Cardiac septum (tissue), 1 donor: Measurements from ENCODE around the gene RAB11FIP3. TPM values are rescaled to one million over a fixed set of nuclear protein-coding genes. Genes with fewer than 3 reads are reported as not detected.
"Not testable (repeated sequence)": the region's sequence is repeated elsewhere in the genome, so short reads cannot be mapped to it uniquely, and the experiment has no call there.

Source experiments
- DNase-seq: peaks from one replicate; pipeline ENCODE4 v3.0.0-alpha.2; 2020; ENCODE audit warnings: low spot score
- intact Hi-C: fragments of 100-400 bp; cut with DNase I; formaldehyde crosslinking; loops from one replicate; pipeline ENCODE4 v1.14.0; 2022
- long read RNA-seq: library from polyadenylated mRNA; unstranded; transcript quantifications from one replicate; pipeline ENCODE4 v2.0.0, GENCODE V29; 2021
- total RNA-seq: library from RNA; stranded (reverse); fragmentation: NEBNext Ultra II Directional; extraction: Animal tissue kit (Norgen Biotek cat#: 25700); gene quantifications from one replicate; pipeline ENCODE4 v1.2.1, GENCODE V29; 2021
- donor health status: DM: no; HTN: no; CAD: no.

The RAB11FIP3 gene, protein sequence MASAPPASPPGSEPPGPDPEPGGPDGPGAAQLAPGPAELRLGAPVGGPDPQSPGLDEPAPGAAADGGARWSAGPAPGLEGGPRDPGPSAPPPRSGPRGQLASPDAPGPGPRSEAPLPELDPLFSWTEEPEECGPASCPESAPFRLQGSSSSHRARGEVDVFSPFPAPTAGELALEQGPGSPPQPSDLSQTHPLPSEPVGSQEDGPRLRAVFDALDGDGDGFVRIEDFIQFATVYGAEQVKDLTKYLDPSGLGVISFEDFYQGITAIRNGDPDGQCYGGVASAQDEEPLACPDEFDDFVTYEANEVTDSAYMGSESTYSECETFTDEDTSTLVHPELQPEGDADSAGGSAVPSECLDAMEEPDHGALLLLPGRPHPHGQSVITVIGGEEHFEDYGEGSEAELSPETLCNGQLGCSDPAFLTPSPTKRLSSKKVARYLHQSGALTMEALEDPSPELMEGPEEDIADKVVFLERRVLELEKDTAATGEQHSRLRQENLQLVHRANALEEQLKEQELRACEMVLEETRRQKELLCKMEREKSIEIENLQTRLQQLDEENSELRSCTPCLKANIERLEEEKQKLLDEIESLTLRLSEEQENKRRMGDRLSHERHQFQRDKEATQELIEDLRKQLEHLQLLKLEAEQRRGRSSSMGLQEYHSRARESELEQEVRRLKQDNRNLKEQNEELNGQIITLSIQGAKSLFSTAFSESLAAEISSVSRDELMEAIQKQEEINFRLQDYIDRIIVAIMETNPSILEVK
- 52.2 TPM for total RNA-seq
- long read RNA-seq, full-length matches to known transcripts, result 44 of 116 reads
- long read RNA-seq, partial matches to known transcripts, result 52 of 116 reads
- long read RNA-seq, other reads (novel, unspliced or antisense), result 20 of 116 reads

DNA sequence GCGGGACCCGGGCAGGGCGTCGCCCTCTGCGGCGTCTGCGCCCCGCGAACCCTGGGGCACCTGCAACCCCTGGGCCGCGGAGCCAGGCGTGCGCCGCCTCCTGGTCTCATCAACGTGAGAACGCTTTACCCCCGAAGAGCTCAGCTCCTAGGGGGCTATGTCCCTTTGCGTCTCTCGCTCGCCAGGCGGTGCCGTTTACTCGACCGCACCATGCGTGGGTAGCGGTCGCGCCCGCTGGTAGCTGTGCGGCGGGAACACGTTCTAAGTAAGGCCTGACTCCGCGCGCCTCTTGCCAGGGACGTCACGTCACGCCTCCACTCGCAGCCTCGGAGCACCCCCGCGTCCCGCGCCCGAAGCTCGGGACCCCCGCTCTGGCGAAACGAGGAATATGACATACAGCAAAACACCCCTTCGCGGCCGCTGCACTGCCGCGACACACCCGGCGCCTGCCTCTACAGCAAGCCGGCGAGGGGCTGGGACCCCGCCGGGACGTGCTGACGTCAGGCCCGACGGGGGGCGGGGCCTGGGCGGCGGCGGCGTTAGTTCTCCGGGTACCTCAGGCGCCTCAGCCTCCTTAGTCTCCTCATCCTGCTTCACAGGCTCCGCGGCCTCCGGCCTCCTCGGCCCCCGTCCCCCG lies at the start of gene RAB11FIP3:
Gene RAB11FIP3, plus strand, starts transcription at position 568 of the 637 bp plus-strand sequence. CDS start 358 bp downstream, outside the sequence.
- intact Hi-C loops, result loop anchor here (2.0 to 10.0 kb wide), 2 partner anchors 24 to 50 kb away; partner anchors contain the start of gene DECR2
- peak; percentile 93 for DNase-seq

DNA sequence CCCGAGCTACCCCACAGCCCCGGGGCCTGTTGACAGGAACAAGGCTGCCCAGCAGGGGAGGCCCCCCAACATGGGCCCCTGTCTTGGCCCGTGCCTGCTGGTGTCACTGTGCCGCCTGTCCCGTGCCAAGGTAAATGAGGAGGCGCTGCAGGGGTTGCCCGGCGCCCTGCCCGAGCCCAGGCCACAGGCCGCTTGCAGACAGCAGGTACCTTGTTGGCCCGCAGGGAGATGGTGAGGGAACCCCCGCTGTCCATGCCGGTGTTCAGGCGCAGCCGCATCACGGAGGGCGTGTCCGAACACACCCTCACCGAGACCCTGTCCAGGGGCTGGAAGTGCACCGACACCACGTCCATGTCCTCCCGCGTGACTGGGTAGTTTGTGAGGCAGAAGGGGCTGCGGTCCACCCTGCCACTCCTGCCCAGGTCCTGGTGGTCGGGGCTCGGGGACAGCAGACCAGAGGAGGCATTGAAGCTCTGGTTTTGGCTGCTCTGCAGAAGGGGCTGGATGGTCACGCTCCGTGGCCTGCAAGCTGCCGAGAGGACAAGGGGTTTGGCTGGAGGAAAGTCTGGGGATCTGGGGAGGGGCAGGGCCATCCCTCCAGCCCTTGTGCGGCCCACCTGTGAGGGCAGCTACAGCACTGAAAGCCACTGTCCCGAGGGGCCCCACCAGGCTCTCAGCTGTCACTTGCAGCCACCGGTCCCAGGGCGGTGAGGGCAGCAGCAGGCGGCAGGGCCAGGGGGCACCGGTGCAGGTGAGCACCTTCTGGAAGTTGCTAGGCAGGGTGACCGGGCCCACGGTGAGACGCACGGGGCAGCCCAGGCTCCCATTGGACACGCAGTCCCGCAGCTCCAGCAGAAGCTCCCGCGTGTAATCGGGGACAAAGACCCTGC lies 49.3 kb upstream of the RAB11FIP3 start:
- intact Hi-C loops, result no loop called here
- no peak for DNase-seq

DNA sequence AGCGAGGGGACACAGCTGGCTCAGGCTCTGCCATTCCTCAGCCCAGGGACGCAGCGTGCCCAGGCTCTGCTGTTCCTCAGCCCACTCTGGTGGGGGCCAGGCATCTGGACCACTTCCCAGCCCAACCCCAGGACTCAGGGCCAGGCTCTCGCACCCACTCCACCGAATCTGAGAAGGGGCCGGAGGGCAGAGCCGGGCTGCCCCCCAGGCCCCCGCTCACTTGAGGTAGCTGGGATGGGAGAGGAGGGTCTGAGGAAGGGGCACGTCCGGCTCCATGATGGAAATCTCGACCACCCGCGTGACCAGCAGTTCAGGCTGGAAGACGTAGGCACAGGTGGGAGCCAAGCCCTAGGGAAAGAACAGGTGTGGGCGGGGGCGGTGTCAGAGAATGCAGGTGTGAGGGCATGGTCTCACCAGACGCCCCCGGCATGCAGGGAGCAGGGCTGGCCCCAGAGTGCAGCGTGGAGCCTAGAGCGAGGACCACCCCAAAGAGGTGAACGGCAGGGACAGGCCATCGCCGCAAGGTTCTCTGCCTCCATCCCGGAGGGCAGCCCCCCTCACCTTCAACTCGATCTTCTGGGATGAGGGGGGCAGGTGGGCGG lies 48.5 kb upstream of the RAB11FIP3 start:
- DNase-seq, result no peak
- intact Hi-C loops, result no loop called here

DNA sequence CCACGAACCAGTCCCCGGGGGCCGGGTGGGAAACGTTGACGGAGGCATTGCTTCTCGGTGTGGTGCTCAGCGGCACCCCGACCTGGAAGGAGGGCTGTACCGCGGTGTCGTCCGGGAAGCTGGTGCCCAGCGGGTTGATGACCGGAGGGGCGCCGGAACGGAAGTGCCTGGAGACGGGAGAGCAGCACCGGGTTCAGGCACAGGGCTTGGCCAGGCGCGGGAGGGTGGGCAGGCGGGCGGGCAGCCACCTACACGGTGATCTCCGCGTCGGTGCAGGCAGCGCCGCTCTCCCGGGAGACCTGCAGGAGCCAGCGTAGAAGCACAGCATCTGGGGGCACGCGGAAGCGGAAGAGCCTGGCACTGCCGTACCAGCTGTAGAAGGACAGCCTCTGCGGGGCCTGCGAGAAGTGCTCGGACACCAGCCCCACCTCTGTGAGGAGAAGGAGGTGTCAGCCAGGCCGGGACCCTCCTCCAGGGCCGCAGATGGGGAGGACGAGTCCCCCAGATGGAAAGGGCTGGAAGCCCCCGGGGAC lies 48.0 kb upstream of the RAB11FIP3 start:
- intact Hi-C loops, result no loop called here
- no peak for DNase-seq

DNA sequence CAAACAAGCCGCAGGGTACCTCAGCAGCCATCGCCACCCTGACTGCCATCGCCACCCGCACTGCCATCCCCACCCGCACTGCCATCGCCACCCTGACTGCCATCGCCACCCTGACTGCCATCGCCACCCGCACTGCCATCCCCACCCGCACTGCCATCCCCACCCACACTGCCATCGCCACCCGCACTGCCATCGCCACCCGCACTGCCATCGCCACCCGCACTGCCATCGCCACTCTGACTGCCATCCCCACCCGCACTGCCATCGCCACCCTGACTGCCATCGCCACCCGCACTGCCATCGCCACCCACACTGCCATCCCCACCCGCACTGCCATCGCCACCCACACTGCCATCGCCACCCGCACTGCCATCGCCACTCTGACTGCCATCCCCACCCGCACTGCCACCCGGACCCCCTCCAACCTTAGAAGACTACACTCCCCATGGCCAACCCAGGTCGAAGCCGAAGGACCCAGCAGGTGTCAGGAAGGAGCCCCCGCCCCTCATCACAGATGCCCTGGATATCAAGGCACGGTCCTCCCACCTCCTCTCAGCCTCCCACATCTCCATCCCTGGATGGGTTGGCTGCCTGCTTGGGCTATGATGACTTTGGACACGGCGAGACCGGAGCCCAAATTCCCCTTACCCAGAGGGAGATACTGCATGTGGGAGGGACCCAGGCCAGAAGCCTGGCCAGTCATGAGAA lies 47.2 kb upstream of the RAB11FIP3 start:
- intact Hi-C loops, result not testable (repeated sequence)

DNA sequence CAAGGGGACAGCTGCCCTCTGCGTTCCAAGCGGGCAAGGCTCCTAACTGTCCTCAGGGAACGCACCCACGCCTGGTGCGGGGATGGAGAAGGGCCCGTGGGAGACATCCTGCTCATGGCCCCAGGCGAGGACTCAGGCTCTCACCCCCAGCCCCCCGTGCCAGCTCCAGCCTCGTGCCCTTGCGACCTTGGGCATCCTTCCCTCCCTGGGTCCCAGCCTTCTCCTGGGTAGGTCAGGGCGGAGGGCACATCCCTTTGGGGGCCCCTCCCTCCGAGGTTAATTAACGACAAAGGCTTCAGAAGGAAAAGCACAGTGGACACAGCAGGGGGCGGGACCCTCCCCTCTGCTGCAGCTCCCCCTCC lies 46.6 kb upstream of the RAB11FIP3 start:
- intact Hi-C loops, result no loop called here
- no peak for DNase-seq

More for the DNA sequence above, 47.2 kb upstream of the RAB11FIP3 start:
- not testable (repeated sequence) for DNase-seq

DNA sequence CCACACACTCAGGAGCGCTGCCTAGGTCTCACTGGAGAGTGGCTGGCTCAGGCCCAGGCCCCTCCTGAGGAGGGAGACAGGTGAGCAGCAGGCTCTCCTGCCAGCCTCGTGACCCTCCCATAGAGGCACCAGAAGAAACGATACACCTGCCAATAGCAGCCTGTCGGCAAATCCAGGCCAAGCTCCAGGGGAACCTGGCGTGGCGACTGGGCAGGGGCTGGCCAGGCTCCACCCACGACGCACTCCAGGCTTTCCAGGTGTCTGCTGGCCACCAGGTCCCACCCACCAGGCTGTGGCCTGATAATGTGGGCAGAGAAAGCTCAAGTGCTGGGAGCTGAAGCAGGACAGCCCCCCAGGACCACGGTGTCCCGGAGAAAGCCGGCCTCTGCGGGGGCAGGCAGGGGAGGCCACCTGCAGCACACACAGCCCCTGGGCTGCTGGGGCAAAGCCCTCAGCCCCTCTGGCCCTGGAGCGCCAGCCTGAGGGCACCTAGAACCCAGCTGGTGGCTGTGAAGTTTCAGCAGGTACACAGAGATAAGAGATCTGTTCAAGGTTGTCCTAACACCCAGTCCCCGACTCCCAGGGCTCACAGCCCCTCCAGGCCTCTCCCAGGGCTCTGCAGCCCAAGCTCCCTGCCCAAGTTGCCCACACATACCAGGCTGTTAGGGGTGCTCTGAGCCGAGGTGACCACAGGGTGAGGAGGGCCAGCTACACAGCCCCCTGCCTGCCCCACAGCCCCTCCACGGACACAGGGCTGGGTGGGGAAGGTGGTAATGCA lies 46.1 kb upstream of the RAB11FIP3 start:
- intact Hi-C loops, result no loop called here
- DNase-seq, result no peak

DNA sequence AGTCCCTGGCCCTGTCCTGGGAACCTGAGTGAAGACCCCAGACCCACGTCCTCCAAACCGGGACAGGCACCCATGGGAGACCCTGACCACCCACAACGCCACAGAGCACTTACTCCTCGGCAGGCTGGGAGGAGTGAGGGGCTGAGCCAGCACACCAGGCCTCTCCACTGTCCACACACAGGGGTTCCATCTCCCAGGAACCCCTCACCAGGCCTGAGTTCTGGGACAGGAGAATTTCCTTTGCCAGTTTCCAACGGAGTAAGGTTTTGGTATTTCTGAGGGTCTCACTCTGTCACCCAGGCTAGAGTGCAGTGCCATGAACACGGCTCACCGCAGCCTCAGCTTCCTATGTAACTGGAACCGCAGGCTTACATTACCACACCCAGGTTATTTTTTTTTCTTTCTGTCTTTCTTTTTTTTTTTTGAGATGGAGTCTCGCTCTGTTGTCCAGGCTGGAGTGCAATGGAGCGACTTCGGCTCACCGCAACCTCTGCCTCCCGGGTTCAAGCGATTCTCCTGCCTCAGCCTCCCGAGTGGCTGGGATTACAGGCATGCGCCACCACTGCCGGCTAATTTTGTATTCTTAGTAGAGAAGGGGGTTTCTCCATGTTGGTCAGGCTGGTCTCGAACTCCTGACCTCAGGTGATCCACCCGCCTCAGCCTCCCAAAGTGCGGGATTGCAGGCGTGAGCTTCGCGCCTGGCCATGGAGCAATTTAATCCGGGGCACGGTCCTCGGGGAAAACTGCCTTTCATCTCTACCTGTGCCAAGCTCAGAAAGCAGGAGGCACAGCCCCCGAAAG lies 45.3 kb upstream of the RAB11FIP3 start:
- DNase-seq, result no peak
- intact Hi-C loops, result no loop called here

DNA sequence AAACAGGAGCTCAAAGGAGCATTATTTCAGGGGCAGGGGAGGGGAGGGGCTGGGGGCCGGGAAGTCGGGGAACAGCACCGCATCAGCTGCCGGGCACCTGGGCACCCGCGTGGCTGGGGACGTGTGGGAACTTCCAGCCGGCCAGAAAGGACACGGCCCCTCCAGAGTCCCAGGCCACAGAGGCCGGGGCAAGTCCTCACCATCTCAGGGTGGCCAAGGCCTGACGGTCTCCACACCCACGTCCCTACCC lies 44.8 kb upstream of the RAB11FIP3 start:
- intact Hi-C loops, result no loop called here
- no peak for DNase-seq

DNA sequence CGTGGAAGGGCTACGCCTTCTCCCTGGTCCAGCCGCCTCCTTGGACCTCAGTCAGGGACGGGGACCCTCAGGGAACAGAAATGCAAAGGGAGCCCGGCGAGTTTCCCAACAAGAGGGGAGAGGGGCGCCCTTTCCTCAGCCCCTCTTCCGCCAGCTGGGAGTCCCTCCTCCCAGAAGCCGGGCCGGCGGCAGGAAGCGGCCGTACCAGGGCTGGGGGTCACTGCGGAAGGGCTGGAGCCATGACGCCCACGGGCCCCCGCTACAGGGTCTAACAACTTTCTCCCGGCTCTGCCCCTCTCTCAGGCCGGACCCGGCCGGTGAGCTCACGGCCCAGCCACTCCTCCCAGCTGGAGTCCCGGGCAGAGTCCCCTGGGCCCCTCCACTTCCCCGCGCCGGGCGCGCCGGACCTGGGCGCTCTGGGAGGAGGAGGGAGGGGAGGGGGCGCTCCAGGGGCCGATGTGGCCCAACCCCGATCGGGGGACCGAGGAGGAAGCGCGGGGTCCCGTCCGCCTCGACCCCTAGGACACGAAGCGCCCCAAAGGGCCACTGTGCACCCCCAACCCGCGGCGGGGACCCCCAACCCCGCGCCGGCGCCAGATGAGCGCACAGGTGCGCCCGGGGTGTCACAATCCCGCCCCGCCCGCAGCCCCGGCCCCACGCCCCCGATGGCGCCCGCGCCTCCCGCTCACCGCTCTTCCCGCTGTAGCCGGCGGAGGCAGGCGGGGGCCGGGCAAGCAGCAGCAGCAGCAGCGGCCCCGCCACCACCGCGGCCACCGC lies 44.2 kb upstream of the RAB11FIP3 start:
- intact Hi-C loops, result no loop called here
- no peak for DNase-seq

DNA sequence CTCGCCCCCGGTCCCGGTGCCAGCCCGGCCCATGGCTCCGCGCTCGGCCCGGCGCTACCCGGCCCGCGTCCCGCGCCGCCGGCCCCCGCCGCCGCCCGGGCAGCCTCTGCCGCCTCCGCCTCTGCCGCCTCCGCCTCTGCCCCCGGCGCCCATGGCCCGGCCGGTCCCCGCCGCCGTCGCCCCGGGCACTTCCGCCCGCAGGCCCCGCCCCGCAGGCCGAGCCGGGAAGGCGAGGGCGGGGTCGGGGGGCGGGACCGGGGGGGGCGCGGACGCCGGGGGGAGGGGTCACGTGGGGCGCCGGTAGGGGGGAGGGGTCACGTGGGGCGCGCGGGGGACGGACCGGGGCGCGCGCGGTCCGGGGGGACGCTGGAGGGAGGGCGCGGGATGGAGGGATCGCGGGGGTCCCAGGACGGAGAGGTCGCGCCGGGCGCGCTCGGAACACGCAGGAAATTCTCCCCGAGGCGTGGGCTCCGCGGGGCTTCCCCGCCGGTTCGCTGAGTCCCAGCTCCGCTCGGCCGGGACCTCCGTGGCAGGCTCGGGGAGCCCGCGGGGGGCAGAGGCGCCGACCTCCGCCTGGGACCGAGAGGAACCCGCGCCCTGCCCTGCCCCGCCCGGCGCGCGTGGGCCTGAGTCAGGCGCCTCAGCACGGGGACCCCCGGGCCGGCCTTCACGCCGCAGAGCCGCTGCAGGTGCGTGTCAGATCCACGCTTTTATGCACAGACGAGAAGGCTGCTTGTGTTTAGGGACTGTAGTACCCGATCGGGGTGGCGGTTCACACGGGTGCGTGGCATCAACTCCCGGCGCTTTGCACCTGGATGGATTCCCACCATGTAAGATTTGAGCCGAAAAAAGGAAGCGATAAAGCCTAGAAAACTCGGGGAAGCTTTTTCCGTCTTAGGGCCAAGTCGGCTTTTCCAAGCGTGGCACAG lies 43.4 kb upstream of the RAB11FIP3 start, which contains the start of gene PGAP6:
Gene PGAP6, minus strand, starts transcription at position 190 of the 929 bp plus-strand sequence. Its CDS starts 157 bp downstream, at position 33.
- intact Hi-C loops, result no loop called here
- peak; percentile 88 for DNase-seq

DNA sequence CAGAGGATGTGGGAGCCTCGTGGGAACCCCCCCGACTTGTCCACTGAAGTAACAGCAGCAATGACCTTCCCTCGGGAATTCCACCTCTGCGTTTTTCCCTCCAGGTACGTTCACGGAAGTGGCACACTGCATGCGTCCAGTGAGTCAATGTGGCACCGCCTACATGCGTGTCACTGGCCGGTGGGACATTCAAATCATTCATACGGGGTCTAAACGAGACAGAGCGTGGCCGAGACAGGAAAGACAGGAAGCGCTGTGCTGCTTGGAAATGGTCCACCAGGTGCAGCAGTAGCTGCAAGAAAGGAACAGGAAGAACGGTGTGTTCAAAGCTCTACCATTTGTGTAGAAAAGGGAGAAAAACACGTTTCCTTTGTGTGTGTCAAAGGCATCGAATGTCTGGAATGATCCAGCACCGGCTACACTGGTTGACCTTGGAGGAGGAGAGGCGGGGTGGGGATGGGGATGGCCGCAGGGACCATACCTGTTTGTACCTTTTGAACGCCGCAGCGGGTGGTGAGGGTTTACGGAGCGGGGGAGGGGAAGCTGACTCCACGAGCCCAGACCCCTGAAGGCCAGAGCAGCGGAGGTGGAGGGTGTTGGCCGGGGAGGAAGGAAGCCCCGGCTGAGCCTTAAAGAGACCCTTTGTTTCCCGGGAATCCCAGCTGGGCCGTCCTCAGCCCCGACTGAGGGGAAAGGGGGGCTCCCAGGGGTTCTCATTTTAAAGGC lies 42.0 kb upstream of the RAB11FIP3 start:
- no peak for DNase-seq
- intact Hi-C loops, result no loop called here

DNA sequence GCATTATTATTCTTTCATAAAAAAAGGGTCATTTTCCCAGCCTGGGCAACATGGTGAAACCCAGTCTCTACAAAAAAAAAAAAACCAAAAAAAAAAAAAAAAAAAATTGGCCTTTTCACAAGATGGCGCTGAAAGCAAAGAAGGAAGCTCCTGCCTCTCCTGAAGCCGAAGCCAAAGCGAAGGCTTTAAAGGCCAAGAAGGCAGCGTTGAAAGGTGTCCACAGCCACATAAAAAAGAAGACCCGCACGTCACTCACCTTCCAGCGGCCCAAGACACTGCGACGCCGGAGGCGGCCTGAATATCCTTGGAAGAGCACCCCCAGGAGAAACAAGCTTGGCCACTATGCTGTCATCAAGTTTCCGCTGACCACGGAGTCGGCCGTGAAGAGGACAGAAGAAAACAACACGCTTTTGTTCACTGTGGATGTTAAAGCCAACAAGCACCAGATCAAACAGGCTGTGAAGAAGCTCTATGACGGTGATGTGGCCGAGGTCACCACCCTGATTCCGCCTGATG lies 38.8 kb upstream of the RAB11FIP3 start:
- intact Hi-C loops, result no loop called here
- no peak for DNase-seq
